ENCODE measurements around the gene FAM168B.

FAM168B gene

GRCh38 chr2:131038258-131039100 is 54.8 kb downstream of the FAM168B start:
- DNase-seq, result no peak

- no peak for DNase-seq
Measured at GRCh38 chr2:131037398-131038257, 55.6 kb downstream of the FAM168B start.

GRCh38 chr2:131036696-131037397 is 56.4 kb downstream of the FAM168B start:
- DNase-seq, result no peak

- DNase-seq, result no peak
Measured at GRCh38 chr2:131036269-131036668, 57.0 kb downstream of the FAM168B start.

GRCh38 chr2:131035826-131036231 is 57.4 kb downstream of the FAM168B start:
- no peak for DNase-seq

GRCh38 chr2:131035112-131035825 is 58.0 kb downstream of the FAM168B start:
- DNase-seq, result no peak

GRCh38 chr2:131034122-131035051 is 58.9 kb downstream of the FAM168B start:
- no peak for DNase-seq

GRCh38 chr2:131033786-131034121 is 59.5 kb downstream of the FAM168B start:
- no peak for DNase-seq

GRCh38 chr2:131032393-131032836 is 60.8 kb downstream of the FAM168B start:
- no peak for DNase-seq

- DNase-seq, result no peak
Measured at GRCh38 chr2:131031875-131032274, 61.4 kb downstream of the FAM168B start.

- DNase-seq, result no peak
Measured at GRCh38 chr2:131031431-131031841, 61.8 kb downstream of the FAM168B start.

- no peak for DNase-seq
Measured at GRCh38 chr2:131030478-131030971, 62.7 kb downstream of the FAM168B start.

- no peak for DNase-seq
Measured at GRCh38 chr2:131029812-131030211, 63.4 kb downstream of the FAM168B start.

GRCh38 chr2:131027566-131028528 is 65.4 kb downstream of the FAM168B start:
- no peak for DNase-seq

GRCh38 chr2:131026919-131027318 is 66.3 kb downstream of the FAM168B start:
- DNase-seq, result no peak

GRCh38 chr2:131023758-131024157 is 69.5 kb downstream of the FAM168B start:
- DNase-seq, result no peak

GRCh38 chr2:131022731-131023130 is 70.5 kb downstream of the FAM168B start:
- no peak for DNase-seq

GRCh38 chr2:131016826-131017741 is 76.2 kb downstream of the FAM168B start:
- no peak for DNase-seq

- DNase-seq, result no peak
Measured at GRCh38 chr2:131015764-131016163, 77.5 kb downstream of the FAM168B start.
